ENCODE measurements around the gene FARS2.

DNA sequence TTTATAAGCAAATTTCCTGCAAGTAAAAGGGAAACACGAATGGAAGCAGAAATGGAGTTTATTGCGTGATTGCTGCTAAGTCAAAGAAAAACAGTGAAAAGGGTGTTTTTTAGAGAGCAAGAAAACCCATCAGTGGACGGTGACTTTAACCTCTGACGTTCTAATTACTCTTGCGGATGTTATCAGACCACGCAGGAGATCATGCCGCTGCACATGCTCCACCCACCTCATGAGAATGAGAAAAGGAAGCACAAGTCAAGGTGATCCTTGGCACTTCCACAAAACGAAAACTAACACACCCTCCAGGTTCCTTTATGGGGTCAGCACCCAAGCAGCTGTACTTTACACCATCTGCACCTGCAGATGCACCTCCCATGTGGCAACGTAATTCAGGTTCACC lies 45.5 kb upstream of the FARS2 start:
- TF ChIP-seq ZBTB21 (CRISPR knock-in tag; IDR thresholded peaks at IDR 0.05; ENCODE audit: borderline replicate concordance) (no peak), MXD4 (CRISPR knock-in tag; IDR thresholded peaks at IDR 0.05; ENCODE audit: borderline replicate concordance) (no peak), ATF1 (CRISPR knock-in tag; IDR thresholded peaks at IDR 0.05) (no peak), CTCF (IDR thresholded peaks at IDR 0.05) (no peak), ARID4B (CRISPR knock-in tag; IDR thresholded peaks at IDR 0.05; ENCODE audit: borderline replicate concordance) (no peak), CREB1 (CRISPR knock-in tag; IDR thresholded peaks at IDR 0.05) (no peak), NFYB (CRISPR knock-in tag; conservative IDR thresholded peaks at IDR 0.05; ENCODE audit: low read depth) (no peak)
- TF ChIP-seq, protein P1, sequence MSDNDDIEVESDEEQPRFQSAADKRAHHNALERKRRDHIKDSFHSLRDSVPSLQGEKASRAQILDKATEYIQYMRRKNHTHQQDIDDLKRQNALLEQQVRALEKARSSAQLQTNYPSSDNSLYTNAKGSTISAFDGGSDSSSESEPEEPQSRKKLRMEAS (CRISPR knock-in tag; IDR thresholded peaks at IDR 0.05): no peak

All from WTC11 (cell line).